HG03196 (cell line): Measurements from ENCODE around the gene POLR2B.
"Not testable (repeated sequence)": the region's sequence is repeated elsewhere in the genome, so short reads cannot be mapped to it uniquely, and the experiment has no call there.

ENCODE experiments used
- ATAC-seq: cut with Tn5 transposase; IDR thresholded peaks from one replicate; pipeline ENCODE4 v1.9.1; 2021; ENCODE audit not compliant: unreplicated experiment

The POLR2B gene

DNA sequence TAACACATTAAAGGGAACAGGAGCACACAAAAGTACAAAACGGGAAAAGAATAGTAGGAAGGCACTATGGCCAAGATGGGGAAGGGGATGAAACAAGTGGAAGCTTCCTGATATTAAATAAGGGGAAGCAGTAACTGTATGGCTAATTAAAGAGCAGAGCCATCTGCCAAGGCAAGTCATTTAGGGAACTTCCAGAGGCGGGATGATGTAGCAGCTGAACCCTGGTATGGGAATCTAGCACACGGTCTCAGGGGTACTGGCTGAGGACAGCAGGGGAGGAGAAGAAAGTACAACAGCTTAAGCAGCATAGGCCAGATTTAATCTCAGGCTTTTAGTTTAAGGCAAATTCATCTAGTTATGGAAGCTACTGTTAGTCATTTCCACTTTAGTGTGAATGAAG, 72.4 kb downstream of the POLR2B start:
- no peak for ATAC-seq

DNA sequence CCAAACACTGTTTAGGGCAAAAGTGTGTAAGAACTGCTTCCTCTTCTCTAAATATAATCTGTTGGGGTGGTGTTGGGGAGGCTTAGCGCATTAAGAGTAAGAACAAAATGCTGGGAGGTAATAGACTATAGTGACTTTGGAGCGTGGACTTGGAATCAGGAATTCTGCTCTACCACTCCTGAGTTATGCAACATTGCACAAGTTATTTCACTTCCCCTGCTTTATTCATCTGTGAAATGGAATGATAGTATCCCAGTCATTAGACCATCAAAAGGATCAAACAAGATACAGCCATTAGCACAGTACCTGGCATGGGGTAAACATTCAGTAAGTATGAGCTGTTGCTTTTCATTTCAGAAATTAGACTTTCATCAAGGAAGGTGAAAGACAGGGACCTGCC, 72.8 kb downstream of the POLR2B start:
- no peak for ATAC-seq

DNA sequence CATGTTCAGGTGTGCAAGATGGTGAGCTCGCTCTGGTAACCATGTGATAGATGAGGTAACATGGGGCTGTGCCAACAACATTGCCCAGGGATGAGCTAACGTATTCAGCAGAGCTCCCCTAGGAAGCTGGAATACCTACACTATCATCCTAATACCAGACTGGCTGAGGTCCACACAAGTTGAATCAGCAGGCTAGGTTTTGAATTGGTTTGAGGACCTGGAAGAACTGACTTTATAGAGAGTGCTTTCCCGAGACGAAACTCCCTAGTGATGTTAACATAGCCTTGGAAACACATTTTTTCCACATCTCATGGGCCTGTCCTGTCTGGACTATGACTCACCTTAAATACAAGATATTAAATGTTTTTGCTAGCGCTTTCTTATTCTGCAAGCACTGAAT, 74.8 kb downstream of the POLR2B start:
- ATAC-seq = no peak

DNA sequence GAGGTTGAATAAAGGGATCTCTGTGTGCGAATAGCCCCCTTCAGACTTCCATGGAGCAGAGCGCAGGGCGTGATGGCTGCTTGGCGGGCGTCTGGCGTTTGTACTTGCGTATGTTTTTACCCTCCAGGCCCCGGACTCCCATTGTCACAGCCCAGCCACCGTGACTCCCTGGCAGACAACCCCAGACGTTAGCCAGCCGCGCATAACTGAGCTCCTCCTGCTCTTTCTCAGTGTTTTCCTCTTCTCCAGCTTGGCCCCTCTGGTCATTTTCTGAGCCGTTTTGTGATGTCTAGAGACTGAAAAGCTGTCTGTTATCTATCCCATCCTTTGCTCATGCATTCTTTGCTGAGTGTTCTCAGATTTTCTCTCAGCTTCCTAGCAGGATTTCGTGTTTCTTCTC, 77.2 kb downstream of the POLR2B start:
- no peak for ATAC-seq

DNA sequence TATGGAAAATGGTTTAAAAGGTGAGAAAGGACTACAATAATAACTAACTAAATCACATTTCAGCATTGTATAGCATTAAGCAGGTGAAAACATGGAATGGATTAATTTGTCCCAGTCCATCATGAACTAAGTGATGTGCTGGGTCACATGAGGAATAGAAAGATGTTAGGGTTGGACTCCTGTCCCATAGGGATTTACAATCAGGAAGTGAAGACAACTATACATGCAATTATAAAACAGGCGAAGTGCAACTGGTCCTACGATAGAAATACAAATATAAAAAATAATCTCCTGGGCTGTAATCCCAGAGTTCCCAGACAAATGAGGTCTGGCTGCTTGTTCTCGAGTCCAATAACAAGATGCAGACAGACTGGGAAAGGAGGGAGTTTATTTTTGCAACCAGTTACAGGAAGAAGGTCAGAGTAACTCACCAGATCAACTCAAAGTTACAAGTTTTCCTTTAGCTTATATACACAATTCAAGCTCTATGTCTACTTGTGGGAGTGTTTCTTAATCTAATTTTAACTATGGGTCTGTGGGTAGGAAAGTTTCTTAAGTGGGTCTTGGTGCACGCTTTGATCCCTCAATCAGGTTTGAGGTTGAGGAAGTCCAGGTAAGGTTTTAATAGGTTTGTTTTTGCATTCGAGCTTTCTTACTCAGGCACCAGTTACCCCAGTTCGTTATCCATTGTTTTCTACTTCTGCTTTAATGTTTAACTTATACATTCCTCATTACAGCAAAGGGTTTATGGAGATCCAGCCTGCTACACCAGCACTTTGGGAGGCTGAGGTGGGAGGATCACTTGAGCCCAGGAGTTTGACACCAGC, 81.4 kb downstream of the POLR2B start:
- ATAC-seq = no peak

DNA sequence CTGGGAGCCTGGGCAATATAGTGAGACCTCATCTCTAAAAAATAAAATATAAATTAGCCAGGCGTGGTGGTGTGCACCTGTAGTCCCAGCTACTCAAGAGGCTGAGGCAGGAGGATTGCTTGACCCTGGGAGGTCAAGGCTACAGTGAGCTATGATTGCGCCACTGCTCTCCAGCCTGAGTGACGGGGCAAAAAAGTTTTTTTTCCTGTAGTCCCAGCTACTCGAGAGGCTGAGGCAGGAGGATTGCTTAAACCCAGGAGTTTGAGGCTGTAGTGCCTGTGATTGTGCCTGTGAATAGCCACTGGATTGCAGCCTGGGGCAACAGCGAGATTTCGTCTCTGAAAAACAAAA, 82.0 kb downstream of the POLR2B start:
- not testable (repeated sequence) for ATAC-seq

DNA sequence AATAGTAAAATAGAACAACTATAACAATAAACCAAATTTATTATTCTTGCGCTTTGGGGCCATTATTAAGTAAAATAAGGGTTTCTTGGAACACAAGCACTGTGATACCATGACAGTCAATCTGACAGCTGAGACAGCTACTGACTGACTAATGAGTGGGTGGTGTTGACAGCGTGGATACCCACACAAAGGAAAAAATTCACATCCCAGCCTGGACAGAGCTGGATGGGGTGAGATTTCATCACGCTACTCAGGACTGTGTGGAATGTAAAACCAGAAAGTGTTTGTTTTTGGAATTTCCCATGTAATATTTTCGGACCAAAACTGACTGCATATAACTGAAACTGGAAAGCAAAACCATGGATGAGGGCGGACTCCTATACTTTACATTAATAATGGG, 82.7 kb downstream of the POLR2B start:
- ATAC-seq = no peak

DNA sequence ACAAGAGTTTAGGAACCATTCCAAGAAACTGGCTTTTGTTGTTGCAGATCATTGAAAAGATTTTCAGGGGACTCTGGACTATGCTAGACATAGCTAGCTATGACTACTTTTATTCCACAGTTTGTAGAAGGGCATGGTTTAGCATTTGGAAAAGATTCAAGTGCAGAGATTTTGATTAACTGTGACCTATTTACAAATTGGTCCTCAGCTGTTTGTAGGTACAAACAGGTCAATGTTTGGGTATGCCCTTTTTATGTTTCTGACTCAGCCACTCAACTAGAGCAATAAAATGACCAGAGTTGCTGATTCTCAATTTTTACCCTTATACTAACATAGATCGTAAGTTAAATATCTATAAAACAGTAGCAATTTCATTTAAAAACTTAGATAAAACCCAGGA, 84.8 kb downstream of the POLR2B start:
- ATAC-seq = no peak

DNA sequence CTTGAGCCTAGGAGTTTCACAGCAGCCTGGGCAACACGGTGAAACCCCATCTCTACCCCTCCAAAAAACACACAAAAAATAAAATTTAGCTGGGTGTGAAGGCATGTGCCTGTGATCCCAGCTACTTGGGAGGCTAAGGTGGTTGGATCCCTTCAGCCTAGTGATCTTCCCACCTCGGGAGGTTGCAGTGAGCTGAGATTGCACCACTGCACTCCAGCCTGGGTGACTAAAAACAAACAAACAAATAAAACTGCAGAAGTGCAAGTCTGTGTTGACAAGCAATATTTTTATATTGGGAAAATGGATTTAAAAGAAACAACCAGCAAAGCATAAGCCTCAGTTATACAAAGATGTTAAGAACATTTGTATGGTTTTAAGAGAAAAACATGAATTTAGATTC, 85.4 kb downstream of the POLR2B start:
- no peak for ATAC-seq

DNA sequence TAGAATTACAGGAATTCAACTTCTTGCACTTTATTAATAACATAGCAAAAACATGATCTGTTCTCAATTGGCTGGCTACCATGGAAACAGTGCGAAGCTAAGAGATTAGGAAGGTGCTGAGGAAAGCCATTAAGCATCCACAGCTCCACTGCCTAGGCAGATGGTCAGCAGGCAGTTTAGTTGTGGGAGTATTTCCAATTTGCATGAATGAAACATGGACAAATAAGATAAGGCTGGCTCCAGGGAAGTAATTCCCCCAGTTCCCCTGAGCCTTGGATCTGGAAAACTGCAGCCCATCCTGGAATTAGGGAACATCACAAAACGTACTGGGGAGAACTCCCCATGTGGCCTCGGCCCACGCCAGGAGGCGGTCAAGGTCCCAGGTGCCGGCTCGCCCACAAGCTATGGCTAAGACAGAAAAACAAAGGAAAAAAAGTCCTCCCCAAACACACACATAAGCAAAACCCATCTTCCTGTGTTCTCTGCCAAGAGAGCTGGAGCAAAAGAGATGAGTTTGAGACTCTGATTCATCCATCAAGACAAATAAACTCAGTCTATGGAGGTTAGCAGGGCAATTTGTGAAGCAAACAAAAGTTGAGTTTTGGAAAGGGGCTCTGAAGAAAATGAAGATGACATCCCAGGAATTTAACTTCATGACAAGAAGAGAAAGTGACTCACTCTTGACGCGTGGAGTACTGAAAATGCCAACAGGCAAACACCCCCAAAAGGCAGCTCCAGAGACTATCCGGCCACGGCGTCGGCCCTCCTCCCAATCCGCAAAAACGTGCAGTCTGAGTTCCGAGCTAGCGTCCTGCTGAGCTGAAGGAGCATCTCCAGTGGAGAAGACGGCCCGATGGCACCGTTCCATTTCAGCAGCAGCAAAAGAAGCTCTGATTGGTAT, 86.4 kb downstream of the POLR2B start:
- no peak for ATAC-seq

DNA sequence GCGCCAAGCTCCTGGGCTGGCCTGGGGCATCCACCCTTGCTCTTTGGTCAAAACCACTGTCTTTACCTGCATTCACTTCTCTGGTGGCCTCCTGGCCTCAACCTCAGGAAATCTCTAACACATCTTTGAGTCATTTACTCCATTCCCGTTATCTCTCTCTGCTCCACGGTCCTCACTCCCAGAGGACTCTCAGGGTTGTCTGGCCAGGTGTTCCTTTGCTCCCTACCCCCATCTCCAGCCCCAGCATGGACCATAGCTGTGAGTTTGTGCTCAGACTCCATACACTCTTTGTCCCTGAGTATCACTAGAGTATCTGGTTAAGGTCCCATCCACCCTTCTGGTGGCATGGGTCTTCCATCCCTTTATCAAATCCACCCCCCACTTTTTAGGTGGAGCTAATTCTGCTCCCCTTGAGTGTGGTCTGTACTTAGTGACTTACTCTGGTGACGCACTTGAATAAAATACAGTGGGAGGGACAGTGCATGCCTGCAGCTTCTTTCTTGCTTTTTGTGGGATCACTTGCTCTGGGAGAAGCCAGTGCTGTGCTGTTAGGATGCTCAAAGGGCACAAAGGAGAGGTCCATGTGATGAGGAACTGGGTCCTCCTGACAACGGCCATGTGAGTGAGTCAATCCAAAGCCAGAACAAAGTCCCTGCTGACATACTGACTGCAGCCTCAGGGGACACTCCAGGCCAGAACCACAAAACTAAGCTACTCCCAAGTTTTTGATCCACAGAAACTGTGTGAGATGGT, 87.2 kb downstream of the POLR2B start:
- no peak for ATAC-seq

DNA sequence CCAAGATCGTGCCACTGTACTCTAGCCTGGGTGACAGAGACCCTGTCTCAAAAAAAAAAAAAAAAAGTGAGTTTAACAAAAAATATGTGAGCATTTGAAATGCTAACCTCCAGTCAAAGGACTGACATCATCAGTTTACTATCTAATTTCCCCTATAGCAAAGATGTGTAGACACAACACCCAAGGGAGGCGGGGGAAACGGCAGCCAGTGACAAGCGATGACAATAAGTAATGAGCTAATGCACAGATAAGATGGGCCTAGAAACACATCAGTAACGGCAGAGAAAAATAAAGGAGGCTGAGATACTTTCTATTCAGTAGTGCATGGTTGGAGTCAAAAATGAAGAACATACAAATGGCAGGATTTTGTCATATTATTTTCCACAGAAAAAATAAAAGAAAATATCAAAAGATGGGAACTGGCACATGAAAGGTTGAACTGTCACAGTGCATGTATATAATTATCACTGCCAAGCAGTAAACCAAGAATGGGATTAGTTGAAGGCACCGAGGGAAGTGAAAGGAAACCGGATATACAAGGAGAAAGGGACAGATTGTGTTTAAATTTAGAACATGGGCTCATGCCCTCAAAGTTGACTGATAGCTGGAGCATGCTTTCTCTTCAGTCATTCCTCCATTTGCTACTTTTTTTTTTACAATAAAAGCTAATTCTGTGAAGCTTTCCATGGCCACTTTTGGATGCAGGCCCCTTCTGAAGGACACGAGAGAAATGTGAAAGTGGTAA, 89.7 kb downstream of the POLR2B start:
- ATAC-seq = no peak

DNA sequence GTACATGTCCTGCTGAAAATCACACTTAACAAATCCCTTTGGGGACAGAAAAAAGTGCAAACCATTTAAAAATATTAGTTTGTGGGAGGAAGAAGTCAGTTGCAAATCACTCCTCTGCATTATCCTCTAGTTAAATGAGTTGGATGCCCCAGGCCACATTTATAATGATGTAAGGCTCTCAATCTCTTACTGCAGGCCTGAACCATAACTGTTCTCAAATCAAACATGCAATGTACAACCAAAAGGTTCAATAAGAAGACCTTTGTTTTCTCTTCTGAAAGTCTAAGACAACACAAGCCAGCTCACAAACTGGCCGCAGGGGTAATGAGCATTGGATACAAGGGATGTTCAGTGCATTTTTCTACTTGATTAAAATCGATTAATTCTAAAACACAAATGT, 91.8 kb downstream of the POLR2B start:
- no peak for ATAC-seq

DNA sequence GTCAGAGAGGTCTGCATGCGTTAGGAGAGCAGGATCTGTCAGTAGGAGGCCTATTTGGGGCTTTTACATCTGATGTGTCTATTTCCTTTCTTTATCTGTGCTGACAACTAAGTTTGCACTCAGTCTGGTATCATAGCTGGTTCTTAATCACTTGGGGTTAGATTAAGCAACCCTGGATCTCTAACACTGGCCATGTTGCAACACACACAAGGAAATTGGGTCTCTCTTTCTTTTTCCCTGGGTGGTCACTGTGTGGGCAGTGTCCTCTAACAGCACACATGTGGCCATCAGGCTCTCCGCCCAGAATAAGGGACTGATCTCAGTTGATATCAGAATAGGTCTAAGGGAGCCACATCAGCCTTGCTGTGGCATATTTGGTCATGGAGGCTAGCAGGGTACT, 92.6 kb downstream of the POLR2B start:
- no peak for ATAC-seq

DNA sequence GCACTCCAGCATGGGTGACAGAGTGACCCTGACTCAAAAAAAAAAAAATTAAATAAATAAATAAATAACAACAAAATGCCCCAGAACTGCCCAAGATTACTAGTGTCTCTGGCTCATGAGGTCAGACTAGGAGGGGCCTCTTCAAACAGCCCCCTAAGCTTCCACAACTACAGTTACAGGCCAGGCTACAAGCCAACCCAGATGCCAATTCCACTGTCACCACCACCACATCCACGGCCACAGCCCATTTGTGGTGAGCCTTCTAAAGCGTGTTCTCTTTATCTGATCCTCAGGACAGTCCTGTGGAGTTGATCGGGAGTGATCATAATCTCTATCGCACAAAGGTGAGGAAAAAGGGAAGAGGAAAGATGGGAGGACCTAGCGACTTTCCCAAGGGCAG, 94.9 kb downstream of the POLR2B start:
- ATAC-seq = no peak

DNA sequence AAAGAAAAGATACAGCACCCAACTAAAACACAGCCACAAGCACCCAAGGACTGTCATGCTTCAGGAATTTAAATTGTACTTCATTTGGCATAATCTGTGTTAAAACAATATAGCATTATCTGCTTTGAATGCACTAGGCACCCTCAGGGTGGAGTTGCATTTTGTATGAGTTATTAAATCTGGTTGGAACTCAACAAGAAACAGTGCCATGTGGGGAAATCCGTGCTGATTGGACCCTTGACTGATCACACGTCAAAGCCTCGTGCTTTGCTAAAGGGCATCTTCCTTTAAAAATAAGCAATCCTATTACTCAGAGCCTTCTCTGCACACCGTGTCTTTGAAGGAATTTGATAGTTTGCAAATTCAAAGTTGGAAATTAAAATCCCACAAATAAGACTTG, 96.0 kb downstream of the POLR2B start:
- no peak for ATAC-seq

DNA sequence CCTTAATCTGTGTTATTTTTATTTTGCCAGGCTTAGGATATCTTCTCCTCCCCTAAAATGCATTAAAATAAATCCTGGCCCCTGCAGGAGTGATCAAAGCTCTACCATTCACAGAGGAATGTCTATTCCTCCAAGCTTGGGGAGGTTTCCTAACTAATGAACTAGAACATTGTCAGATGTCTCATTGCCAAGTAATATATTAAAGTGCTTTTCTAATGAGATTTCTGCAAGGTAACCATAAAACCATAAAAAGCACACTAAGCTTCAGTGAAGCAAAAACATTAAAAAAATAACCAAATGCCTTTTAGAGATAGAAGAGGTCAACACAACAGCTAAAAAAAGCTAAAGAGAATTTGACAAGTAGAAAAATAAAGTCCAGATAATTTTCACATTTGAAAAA, 96.7 kb downstream of the POLR2B start:
- ATAC-seq = no peak

DNA sequence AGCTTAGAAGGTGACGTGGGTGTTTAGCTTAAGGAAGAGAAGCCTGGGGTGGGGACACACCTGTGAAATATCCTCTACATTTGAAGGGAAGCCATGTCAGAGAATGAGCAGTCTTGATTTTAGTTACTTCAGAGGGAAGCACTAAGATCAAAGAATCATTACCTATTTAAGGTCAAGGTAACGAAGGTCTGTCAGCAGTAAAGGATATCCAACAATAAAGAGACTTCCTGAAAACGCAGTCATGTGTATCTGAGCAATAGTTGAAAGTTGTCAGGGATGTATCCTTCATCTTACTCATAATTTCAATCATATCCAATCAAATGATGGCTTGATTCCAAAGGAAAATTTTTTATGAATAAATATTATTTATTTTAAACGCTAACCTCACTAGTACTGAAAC, 98.0 kb downstream of the POLR2B start:
- ATAC-seq = no peak

DNA sequence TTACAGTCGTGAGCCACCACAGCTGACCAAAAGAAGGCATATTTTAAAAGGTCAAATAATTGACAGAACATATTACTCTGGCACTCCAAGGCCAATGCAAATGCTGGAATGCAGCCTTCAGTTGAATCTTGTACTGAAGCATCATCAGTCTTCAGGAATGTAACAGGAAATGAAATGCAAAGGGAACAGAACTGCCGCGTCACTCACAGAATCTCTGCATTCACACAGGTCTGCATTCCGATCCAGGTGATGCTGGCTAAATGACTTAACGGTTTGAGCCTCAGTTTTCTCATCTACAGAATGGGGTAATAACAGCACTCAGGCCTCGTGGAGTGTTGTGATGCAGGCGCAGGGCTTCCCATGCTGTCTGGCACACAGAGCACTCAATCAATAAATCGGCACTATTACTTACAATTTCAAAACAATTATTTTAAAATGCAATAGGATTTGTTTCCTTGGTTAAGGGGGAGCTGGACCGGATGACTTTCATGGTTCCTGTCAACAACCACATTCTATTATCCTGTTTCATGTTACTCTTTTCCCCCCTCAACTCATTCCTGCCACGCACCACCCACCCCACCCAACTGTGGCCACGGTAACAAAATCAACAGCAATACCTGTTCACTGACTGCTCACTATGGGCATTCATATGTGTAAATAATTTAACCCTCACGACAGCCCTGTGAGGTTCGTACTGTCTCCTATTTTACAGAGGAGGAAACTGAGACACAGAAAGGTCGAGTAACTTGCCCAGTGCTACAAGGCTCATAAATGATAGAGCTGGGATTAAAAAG, 99.1 kb downstream of the POLR2B start:
- ATAC-seq = no peak
